Activated CD8-positive, alpha-beta memory T cell treated with anti-CD3 and anti-CD28 coated beads, Interleukin-2, amount 50 U/mL, for 1 hour (primary cell): Measurements from ENCODE around the gene POM121L2.

ENCODE experiments used
- DNase-seq: peaks from one replicate; pipeline ENCODE4 v3.0.0-alpha.2; 2020; ENCODE audit errors: extremely low read depth

The POM121L2 gene

GRCh38 chr6:27312146-27312949, at the start of gene POM121L2:
TSS of gene POM121L2 (minus strand) at chr6:27312273. CDS start at chr6:27312170, 103 bp downstream.
- peak; percentile 11 for DNase-seq

- no peak for DNase-seq
Observed at GRCh38 chr6:27359231-27359630, 47.2 kb upstream of the POM121L2 start.

- no peak for DNase-seq
Observed at GRCh38 chr6:27358786-27359185, 46.7 kb upstream of the POM121L2 start.

GRCh38 chr6:27352850-27353249, 40.8 kb upstream of the POM121L2 start:
- no peak for DNase-seq

GRCh38 chr6:27334141-27334540, 22.1 kb upstream of the POM121L2 start:
- DNase-seq = no peak

GRCh38 chr6:27333642-27334040, 21.6 kb upstream of the POM121L2 start:
- DNase-seq = no peak

- peak; percentile 33 for DNase-seq
Observed at GRCh38 chr6:27332692-27333641, 20.9 kb upstream of the POM121L2 start.

- DNase-seq = no peak
Observed at GRCh38 chr6:27327023-27327738, 15.1 kb upstream of the POM121L2 start.

- no peak for DNase-seq
Observed at GRCh38 chr6:27321901-27322300, 9.8 kb upstream of the POM121L2 start.

- DNase-seq = no peak
Observed at GRCh38 chr6:27321370-27321769, 9.3 kb upstream of the POM121L2 start.

- DNase-seq = no peak
Observed at GRCh38 chr6:27318973-27319372, 6.9 kb upstream of the POM121L2 start.

GRCh38 chr6:27314046-27314445, 2.0 kb upstream of the POM121L2 start:
- no peak for DNase-seq

- no peak for DNase-seq
Observed at GRCh38 chr6:27312950-27313271, 838 bp upstream of the POM121L2 start.

GRCh38 chr6:27311806-27312145, 297 bp downstream of the POM121L2 start:
- DNase-seq = no peak

GRCh38 chr6:27303613-27304272, 8.3 kb downstream of the POM121L2 start:
- no peak for DNase-seq

GRCh38 chr6:27297857-27298730, 14.0 kb downstream of the POM121L2 start:
- DNase-seq = no peak

- no peak for DNase-seq
Observed at GRCh38 chr6:27297484-27297856, 14.6 kb downstream of the POM121L2 start.

- no peak for DNase-seq
Observed at GRCh38 chr6:27296106-27296783, 15.8 kb downstream of the POM121L2 start.

GRCh38 chr6:27295301-27296079, 16.6 kb downstream of the POM121L2 start:
- no peak for DNase-seq
